Tibial artery (tissue), 4 donors: Measurements from ENCODE around the gene ZNF609.

Experiments
- DNase-seq, 2 donors: peaks; one replicate each; pipeline ENCODE4 v3.0.0-alpha.2; 2019
- H3K27ac ChIP-seq, 2 donors: fragments of 200-600 bp; sonication (generic) in 1 of 2; 1 replicate in 1 of 2; 2 replicates in 1 of 2; pipeline ENCODE4 v1.5.1; 2018 to 2019; ENCODE audit warnings: mild to moderate bottlenecking in 1 of 2
- H3K27me3 ChIP-seq, 2 donors: fragments of 200-600 bp; sonication (generic) in 1 of 2; one replicate each; pipeline versions ENCODE4 v1.5.1 to v1.6.0; 2016 to 2019
- H3K36me3 ChIP-seq, 3 donors: fragments of 200-600 bp; sonication (generic) in 2 of 3; one replicate each; pipeline ENCODE4 v1.5.1; 2016 to 2019; ENCODE audit warnings: mild to moderate bottlenecking in 2 of 3
- H3K4me1 ChIP-seq, 4 donors: fragments of 200-600 bp; sonication (generic) in 2 of 4; 1 replicate in 3 of 4; 2 replicates in 1 of 4; pipeline ENCODE4 v1.5.1; 2016 to 2019
- H3K4me3 ChIP-seq, 2 donors: fragments of 200-600 bp; sonication (generic) in 1 of 2; 1 replicate in 1 of 2; 2 replicates in 1 of 2; pipeline ENCODE4 v1.5.1; 2018 to 2019; ENCODE audit warnings: mild to moderate bottlenecking in 2 of 2
- H3K9me3 ChIP-seq, 3 donors: fragments of 200-600 bp; sonication (generic) in 1 of 3; one replicate each; pipeline ENCODE4 v1.5.1; 2016 to 2019
- intact Hi-C: fragments of 100-400 bp; cut with DNase I; formaldehyde crosslinking; loops from one replicate; pipeline ENCODE4 v1.15.0; 2023; ENCODE audit warnings: low total_unique reads
- TF ChIP-seq, protein P1 (sequence below), 2 experiments: fragments of 200-600 bp in 1 of 2; fragments of 450-650 bp in 1 of 2; IDR thresholded peaks; one replicate each; pipeline ENCODE4 v1.5.1; 2017 to 2019; ENCODE audit warnings: antibody characterized with exemption in 2 of 2, mild to moderate bottlenecking in 1 of 2, moderate library complexity in 1 of 2

Gene ZNF609

DNA sequence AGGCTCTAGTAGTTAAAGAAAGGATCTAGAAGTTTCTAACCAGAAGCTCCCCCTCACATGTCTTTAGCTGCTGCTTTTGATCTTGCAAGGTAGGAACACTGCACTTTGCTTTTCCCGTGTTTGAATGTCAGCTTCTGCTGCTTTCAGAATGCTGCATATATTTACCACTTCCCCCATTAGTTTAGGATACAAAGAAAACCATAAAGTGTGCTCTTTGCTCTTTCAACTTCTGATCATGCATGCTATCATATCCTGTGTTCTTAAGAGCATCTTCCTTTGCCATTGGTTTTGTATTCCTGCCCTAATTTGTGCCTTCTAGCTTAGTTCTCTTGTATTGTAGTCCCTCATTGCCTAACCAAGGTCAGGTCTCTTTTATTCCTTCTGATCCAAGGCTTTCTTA lies 43.3 kb downstream of the ZNF609 start:
- H3K9me3 ChIP-seq = no peaks in the 10 kb centered on the region
- intact Hi-C loops = no loop called here
- no peak for DNase-seq
- peaks cover 0 to 42% (median 14%) of the 10 kb centered on the region in 4 donors for H3K4me1 ChIP-seq
- peaks cover 0 to 22% (median 14%) of the 10 kb centered on the region in 3 donors for H3K36me3 ChIP-seq
- no peak overlapping the region for H3K27ac ChIP-seq
- no peaks in the 10 kb centered on the region for H3K27me3 ChIP-seq
- no peak overlapping the region for H3K4me3 ChIP-seq
- TF ChIP-seq, protein P1, sequence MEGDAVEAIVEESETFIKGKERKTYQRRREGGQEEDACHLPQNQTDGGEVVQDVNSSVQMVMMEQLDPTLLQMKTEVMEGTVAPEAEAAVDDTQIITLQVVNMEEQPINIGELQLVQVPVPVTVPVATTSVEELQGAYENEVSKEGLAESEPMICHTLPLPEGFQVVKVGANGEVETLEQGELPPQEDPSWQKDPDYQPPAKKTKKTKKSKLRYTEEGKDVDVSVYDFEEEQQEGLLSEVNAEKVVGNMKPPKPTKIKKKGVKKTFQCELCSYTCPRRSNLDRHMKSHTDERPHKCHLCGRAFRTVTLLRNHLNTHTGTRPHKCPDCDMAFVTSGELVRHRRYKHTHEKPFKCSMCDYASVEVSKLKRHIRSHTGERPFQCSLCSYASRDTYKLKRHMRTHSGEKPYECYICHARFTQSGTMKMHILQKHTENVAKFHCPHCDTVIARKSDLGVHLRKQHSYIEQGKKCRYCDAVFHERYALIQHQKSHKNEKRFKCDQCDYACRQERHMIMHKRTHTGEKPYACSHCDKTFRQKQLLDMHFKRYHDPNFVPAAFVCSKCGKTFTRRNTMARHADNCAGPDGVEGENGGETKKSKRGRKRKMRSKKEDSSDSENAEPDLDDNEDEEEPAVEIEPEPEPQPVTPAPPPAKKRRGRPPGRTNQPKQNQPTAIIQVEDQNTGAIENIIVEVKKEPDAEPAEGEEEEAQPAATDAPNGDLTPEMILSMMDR (IDR thresholded peaks at IDR 0.05) = no peak

DNA sequence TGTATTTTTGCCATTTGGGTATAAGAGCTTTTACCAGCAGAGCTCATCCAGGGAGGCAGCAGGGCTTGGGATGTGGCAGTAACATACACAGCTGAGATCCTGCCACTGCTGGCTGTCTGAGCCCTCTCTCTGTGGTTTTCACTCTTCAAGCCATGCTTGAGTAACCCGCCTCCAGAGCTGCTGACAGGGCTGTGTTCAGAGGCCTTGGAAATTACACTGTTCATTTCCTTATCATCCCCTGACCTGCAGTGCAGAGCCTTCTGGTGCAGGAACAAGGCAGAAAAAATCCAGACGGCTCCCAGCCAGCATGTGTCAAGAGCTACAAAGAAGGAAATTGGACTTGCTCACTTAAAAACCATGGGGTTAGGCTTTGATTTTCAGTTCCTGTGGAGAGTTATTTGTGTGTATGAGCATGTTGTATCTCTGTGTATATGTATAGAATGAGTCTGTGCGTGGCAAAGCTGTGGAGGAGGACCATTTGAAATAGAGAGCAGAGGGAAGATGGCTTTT lies 47.0 kb downstream of the ZNF609 start:
- Histone ChIP-seq H3K9me3 (no peaks in the 10 kb centered on the region), H3K4me3 (no peak overlapping the region), H3K27me3 (no peaks in the 10 kb centered on the region), H3K36me3 (no peaks in the 10 kb centered on the region), H3K4me1 (peaks cover 0 to 30% (median 10%) of the 10 kb centered on the region in 4 donors), H3K27ac (no peak overlapping the region)
- intact Hi-C loops = no loop called here
- DNase-seq = peak; percentile 77 to 78
- TF ChIP-seq, protein P1 (IDR thresholded peaks at IDR 0.05) = no peak

DNA sequence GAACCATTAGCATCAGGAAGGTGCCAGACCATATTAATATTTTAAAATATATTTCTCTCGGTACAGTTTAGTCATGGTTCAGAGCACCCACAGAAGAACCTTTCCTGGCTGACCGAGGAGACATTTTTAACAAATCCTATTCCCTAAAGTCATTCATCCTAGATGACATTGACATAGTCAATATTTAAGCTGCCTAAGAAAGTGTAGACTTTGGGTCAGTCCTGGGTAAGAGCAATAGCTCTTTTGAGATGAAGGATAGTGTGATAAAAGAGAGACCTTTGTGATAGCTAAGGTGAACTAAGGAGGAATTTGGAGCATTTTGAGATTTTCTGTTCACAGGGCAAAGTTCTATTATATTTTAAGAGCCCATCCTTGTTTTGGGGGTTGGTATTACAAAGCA lies 47.5 kb downstream of the ZNF609 start:
- H3K36me3 ChIP-seq = no peaks in the 10 kb centered on the region
- peaks cover 0 to 26% (median 8%) of the 10 kb centered on the region in 4 donors for H3K4me1 ChIP-seq
- intact Hi-C loops = no loop called here
- no peak overlapping the region for H3K27ac ChIP-seq
- TF ChIP-seq, protein P1 (IDR thresholded peaks at IDR 0.05) = no peak
- H3K9me3 ChIP-seq = no peaks in the 10 kb centered on the region
- H3K27me3 ChIP-seq = no peaks in the 10 kb centered on the region
- no peak overlapping the region for H3K4me3 ChIP-seq
- DNase-seq = no peak

DNA sequence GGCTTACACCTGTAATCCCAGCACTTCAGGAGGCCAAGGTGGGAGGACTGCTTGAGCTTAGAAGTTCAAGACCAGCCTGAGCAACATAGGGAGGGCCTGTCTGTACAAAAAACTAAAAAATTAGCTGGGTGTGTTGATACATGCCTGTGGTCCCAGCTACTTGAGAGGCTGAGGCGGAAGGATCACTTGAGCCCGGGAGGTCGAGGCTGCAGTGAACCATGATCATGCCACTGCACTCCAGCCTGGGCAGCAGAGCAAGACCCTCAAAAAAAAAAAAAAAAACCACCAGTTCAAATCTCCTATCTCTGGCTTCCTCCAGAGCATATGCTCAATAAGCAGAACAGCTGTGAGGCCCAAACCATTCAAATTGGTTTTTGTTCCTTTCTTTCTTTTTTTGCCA lies 53.4 kb downstream of the ZNF609 start:
- TF ChIP-seq, protein P1 (IDR thresholded peaks at IDR 0.05) = no peak
- DNase-seq = no peak
- intact Hi-C loops = no loop called here
- Histone ChIP-seq H3K36me3 (no peaks in the 10 kb centered on the region), H3K4me1 (peaks cover 0 to 8% (median 5%) of the 10 kb centered on the region in 4 donors), H3K9me3 (no peaks in the 10 kb centered on the region), H3K4me3 (no peak overlapping the region), H3K27ac (no peak overlapping the region), H3K27me3 (no peaks in the 10 kb centered on the region)

DNA sequence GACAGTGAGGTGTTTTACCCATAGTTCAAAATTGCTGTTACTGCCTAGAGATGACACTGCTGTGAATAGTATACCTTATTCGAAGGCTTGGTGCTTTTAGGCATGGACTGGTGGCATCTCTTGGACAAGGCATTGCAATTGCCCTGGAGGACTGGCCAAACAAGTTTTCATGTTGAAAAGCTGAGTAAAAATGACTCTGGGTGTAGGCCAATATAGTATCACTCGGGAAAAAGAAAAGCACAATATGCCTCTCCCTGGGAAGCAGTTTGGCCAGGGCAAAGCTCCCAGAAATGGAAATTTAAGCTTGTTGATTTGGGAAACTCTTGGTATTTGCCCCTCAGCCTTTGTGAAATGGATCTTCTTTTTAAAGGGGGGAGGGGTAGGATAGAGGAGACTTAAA lies 54.8 kb downstream of the ZNF609 start:
- no peak overlapping the region for H3K27ac ChIP-seq

More for the DNA sequence above, 54.8 kb downstream of the ZNF609 start:
- Histone ChIP-seq H3K36me3 (no peaks in the 10 kb centered on the region), H3K4me1 (peaks cover 0 to 12% (median 5%) of the 10 kb centered on the region in 4 donors), H3K9me3 (no peaks in the 10 kb centered on the region), H3K27me3 (no peaks in the 10 kb centered on the region), H3K4me3 (no peak overlapping the region)
- DNase-seq = no peak
- intact Hi-C loops = no loop called here
- TF ChIP-seq, protein P1 (IDR thresholded peaks at IDR 0.05) = no peak
